Endothelial cell of umbilical vein (primary cell): Measurements from ENCODE around the gene GLRX. TPM values are rescaled to one million over a fixed set of nuclear protein-coding genes. Genes with fewer than 3 reads are reported as not detected.

Experiments used
- BruUV-seq: library from RNA; stranded (reverse); fragments of 400-500 nt; replicated peaks from 2 replicates; lab custom pipeline; 2021; lab: Mats Ljungman, UMichigan
- CTCF ChIA-PET: fragments of 300-600, 350-600 bp; sonication (Branson Sonifier 250); formaldehyde crosslinking; loops from one replicate; lab custom pipeline; 2021; ENCODE audit warnings: antibody characterized with exemption, inconsistent platforms; lab: Charles Lee
- POLR2A ChIA-PET: fragments of 300-600, 350-600 bp; sonication (Branson Sonifier 250); formaldehyde crosslinking; loops from one replicate; lab custom pipeline; 2021; ENCODE audit warnings: antibody characterized with exemption, inconsistent platforms; lab: Charles Lee
- DNase-seq: peaks from one replicate; pipeline ENCODE4 v3.0.0-alpha.2; 2011; ENCODE audit warnings: low read depth, low spot score
- FAIRE-seq: peaks from 2 replicates; lab custom pipeline; 2011; peaks lifted over from hg19 to GRCh38; lab: Jason Lieb, UNC
- H2AFZ ChIP-seq: 2 replicates; pipeline ENCODE4 v1.6.0; 2012; ENCODE audit warnings: low read depth, low read length, control low read depth, inconsistent platforms
- H3K27ac ChIP-seq: 2 replicates; pipeline ENCODE4 v1.5.1; 2011; ENCODE audit warnings: low read depth, mild to moderate bottlenecking, control low read depth, low read length, moderate library complexity; ENCODE audit not compliant: insufficient read depth
- H3K27me3 ChIP-seq, 2 experiments: 2 replicates each; pipeline versions ENCODE4 v1.6.0 to v1.6.1; 2011; ENCODE audit warnings: low read length in 2 of 2, mixed read lengths in 1 of 2; ENCODE audit not compliant: control insufficient read depth in 2 of 2, insufficient read depth in 2 of 2
- H3K36me3 ChIP-seq, 2 experiments: 2 replicates in 1 of 2; 3 replicates in 1 of 2; pipeline ENCODE4 v1.5.1; 2011; ENCODE audit warnings: low read length in 2 of 2, mild to moderate bottlenecking in 1 of 2, moderate library complexity in 1 of 2; ENCODE audit not compliant: control insufficient read depth in 2 of 2, insufficient read depth in 2 of 2; ENCODE audit errors: extremely low read depth in 1 of 2
- H3K4me1 ChIP-seq: 3 replicates; pipeline ENCODE4 v1.5.1; 2011; ENCODE audit warnings: mild to moderate bottlenecking, low read length; ENCODE audit not compliant: control insufficient read depth, insufficient read depth; ENCODE audit errors: extremely low read depth
- H3K4me2 ChIP-seq: 2 replicates; pipeline ENCODE4 v1.6.1; 2011; ENCODE audit warnings: low read length, control low read depth, mixed read lengths; ENCODE audit not compliant: insufficient read depth
- H3K4me3 ChIP-seq, 3 experiments: fragments of 200-600 bp in 1 of 3; sonication (generic), shearing (Covaris generic) in 1 of 3; replicated peaks in 1 of 3; 2 replicates each; pipeline ENCODE4 v1.5.1; 2011 to 2016; ENCODE audit warnings: control low read depth in 3 of 3, low read length in 3 of 3, mild to moderate bottlenecking in 2 of 3, inconsistent platforms in 1 of 3, low read depth in 1 of 3, moderate library complexity in 1 of 3; ENCODE audit not compliant: insufficient read depth in 1 of 3
- H3K79me2 ChIP-seq: 2 replicates; pipeline ENCODE4 v1.6.0; 2012; ENCODE audit warnings: low read length, inconsistent platforms; ENCODE audit not compliant: control insufficient read depth, insufficient read depth
- H3K9ac ChIP-seq: replicated peaks from 2 replicates; pipeline ENCODE3; 2011; ENCODE audit warnings: low read length, control low read depth; ENCODE audit not compliant: insufficient read depth; ENCODE audit errors: extremely low read depth
- H3K9me1 ChIP-seq: replicated peaks from 3 replicates; pipeline ENCODE4 v1.6.0; 2011; ENCODE audit warnings: mild to moderate bottlenecking, low read length; ENCODE audit not compliant: control insufficient read depth, insufficient read depth; ENCODE audit errors: extremely low read depth
- H3K9me3 ChIP-seq: replicated peaks from 2 replicates; pipeline ENCODE4 v1.5.1; 2012; ENCODE audit warnings: low read length, inconsistent platforms; ENCODE audit not compliant: control insufficient read depth, insufficient read depth
- H4K20me1 ChIP-seq: replicated peaks from 2 replicates; pipeline ENCODE3; 2011; ENCODE audit warnings: mild to moderate bottlenecking, low read length; ENCODE audit not compliant: control insufficient read depth, insufficient read depth; ENCODE audit errors: extremely low read depth
- EZH2 ChIP-seq: IDR thresholded peaks from 2 replicates; pipeline ENCODE4 v1.6.1; 2012; ENCODE audit warnings: borderline replicate concordance, low read depth, mild to moderate bottlenecking, moderate library complexity, low read length, inconsistent platforms; ENCODE audit not compliant: severe bottlenecking
- FOS ChIP-seq: IDR thresholded peaks from 2 replicates; pipeline ENCODE4 v1.6.1; 2011; ENCODE audit warnings: mild to moderate bottlenecking, low read length, moderate library complexity, borderline replicate concordance; ENCODE audit not compliant: insufficient read depth
- GATA2 ChIP-seq: IDR thresholded peaks from 2 replicates; pipeline ENCODE4 v1.7.0; 2011; ENCODE audit warnings: low read depth, mild to moderate bottlenecking, moderate library complexity, mixed read lengths, low read length; ENCODE audit not compliant: insufficient read length, insufficient read depth
- JUN ChIP-seq: IDR thresholded peaks from 2 replicates; pipeline ENCODE4 v1.6.1; 2011; ENCODE audit warnings: borderline replicate concordance, low read depth; ENCODE audit not compliant: insufficient read length, insufficient read depth
- MYC ChIP-seq: IDR thresholded peaks from one replicate; pipeline ENCODE4 v1.6.1; 2011; ENCODE audit warnings: mild to moderate bottlenecking, low read depth, low read length
- POLR2A ChIP-seq: IDR thresholded peaks from 2 replicates; pipeline ENCODE4 v1.6.1; 2012; ENCODE audit warnings: low read depth, mild to moderate bottlenecking, control low read depth, low read length
- POLR2AphosphoS5 ChIP-seq: IDR thresholded peaks from 2 replicates; pipeline ENCODE4 v1.6.1; 2012; ENCODE audit warnings: low read depth, mild to moderate bottlenecking, control low read depth, low read length, moderate library complexity; ENCODE audit not compliant: insufficient read depth
- dilution Hi-C: fragments of 300-500 bp; cut with MboI; formaldehyde crosslinking; loops from one replicate; pipeline ENCODE4 v1.15.0; 2019; ENCODE audit warnings: low sequenced_read_pairs; ENCODE audit not compliant: extremely low pct_ligation_motif_present
- intact Hi-C: fragments of 100-400 bp; cut with micrococcal nuclease; formaldehyde crosslinking; loops from one replicate; pipeline ENCODE4 v1.10.0; 2022
- polyA plus RNA-seq, 4 experiments: library from polyadenylated mRNA; depleted of rRNA in 3 of 4; stranded (reverse) in 3 of 4; unstranded in 1 of 4; fragments of >200 nt; gene quantifications; 2 replicates each; pipeline versions ENCODE4 v1.2.1 to v1.2.3, GENCODE V29; 2011 to 2012; ENCODE audit warnings: missing spikeins in 1 of 4
- total RNA-seq: library from RNA; stranded (reverse); gene quantifications from 2 replicates; pipeline ENCODE4 v1.2.3, GENCODE V29; 2021
- TF ChIP-seq, protein P1 (sequence below): IDR thresholded peaks from 2 replicates; pipeline ENCODE4 v1.6.1; 2011; ENCODE audit not compliant: insufficient read depth, insufficient read length
- TF ChIP-seq, protein P2 (sequence below), 2 donors: IDR thresholded peaks; 1 replicate in 1 of 2; 2 replicates in 1 of 2; pipeline ENCODE4 v1.5.1; 2011; ENCODE audit warnings: low read length in 2 of 2, mild to moderate bottlenecking in 2 of 2, moderate library complexity in 2 of 2, control low read depth in 1 of 2, inconsistent platforms in 1 of 2, low read depth in 1 of 2; ENCODE audit not compliant: insufficient read depth in 1 of 2; ENCODE audit errors: extremely low read depth in 1 of 2

The GLRX gene
- total and polyA plus RNA-seq, 2 donors (not counting 3 experiments of a cell fraction or from before 2014, with no cell fraction given): 14.2 to 40.3 TPM

DNA sequence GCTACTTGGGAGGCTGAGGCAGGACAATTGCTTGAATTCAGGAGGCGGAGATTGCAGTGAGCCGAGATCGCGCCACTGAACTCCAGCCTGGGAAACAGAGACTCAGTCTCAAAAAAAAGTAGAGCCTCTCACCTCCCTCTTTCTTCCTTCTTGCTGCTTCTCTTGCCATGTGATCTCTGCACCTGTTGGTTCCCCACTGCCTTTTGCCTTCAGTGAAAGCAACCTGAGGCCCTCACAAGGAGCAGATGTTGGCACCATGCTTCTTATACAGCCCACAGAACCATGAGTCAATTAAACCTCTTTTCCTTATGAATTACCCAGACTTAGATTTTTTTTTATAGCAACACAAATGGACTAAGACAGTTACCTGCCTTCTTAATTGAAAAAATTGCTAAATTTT, 45.6 kb upstream of the GLRX start:
- ChIA-PET POLR2A (no interaction called here), CTCF (interaction anchor here (0.6 to 2.2 kb wide), 3 partner anchors 9 to 476 kb away, joined by 3 to 10 read pairs (median 5); no protein-coding TSS in a partner anchor)
- H2AFZ ChIP-seq: no peak overlapping the region
- TF ChIP-seq, protein P1, sequence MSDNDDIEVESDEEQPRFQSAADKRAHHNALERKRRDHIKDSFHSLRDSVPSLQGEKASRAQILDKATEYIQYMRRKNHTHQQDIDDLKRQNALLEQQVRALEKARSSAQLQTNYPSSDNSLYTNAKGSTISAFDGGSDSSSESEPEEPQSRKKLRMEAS: no peak
- TF ChIP-seq FOS: no peak
- TF ChIP-seq POLR2AphosphoS5: no peak
- no peak for TF ChIP-seq POLR2A
- no peak for TF ChIP-seq MYC
- TF ChIP-seq JUN: no peak
- TF ChIP-seq GATA2: no peak
- no peak for TF ChIP-seq EZH2
- TF ChIP-seq, protein P2, sequence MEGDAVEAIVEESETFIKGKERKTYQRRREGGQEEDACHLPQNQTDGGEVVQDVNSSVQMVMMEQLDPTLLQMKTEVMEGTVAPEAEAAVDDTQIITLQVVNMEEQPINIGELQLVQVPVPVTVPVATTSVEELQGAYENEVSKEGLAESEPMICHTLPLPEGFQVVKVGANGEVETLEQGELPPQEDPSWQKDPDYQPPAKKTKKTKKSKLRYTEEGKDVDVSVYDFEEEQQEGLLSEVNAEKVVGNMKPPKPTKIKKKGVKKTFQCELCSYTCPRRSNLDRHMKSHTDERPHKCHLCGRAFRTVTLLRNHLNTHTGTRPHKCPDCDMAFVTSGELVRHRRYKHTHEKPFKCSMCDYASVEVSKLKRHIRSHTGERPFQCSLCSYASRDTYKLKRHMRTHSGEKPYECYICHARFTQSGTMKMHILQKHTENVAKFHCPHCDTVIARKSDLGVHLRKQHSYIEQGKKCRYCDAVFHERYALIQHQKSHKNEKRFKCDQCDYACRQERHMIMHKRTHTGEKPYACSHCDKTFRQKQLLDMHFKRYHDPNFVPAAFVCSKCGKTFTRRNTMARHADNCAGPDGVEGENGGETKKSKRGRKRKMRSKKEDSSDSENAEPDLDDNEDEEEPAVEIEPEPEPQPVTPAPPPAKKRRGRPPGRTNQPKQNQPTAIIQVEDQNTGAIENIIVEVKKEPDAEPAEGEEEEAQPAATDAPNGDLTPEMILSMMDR (IDR thresholded peaks at IDR 0.05; ENCODE audit: extremely low read depth in 1 of 2, insufficient read depth in 1 of 2, low read depth in 1 of 2, low read length in 2 of 2): no peak
- FAIRE-seq (no peak), DNase-seq (no peak)
- H3K4me1 ChIP-seq: peaks cover 20% of the 10 kb centered on the region
- H3K4me2 ChIP-seq: no peak overlapping the region
- no peak overlapping the region for H3K4me3 ChIP-seq
- H4K20me1 ChIP-seq: no peaks in the 10 kb centered on the region
- no peak overlapping the region for H3K9ac ChIP-seq
- no peaks in the 10 kb centered on the region for H3K9me3 ChIP-seq
- no peak overlapping the region for H3K27ac ChIP-seq
- intact Hi-C loops (no loop called here), dilution Hi-C loops (no loop called here)
- H3K79me2 ChIP-seq: no peaks in the 10 kb centered on the region
- no peaks in the 10 kb centered on the region for H3K9me1 ChIP-seq
- no TSS peak for BruUV-seq
- no peaks in the 10 kb centered on the region for H3K36me3 ChIP-seq
- H3K27me3 ChIP-seq: no peaks in the 10 kb centered on the region
